HG03135 (cell line): ENCODE results near the gene SOAT2.

Experiments
- ATAC-seq: cut with Tn5 transposase; IDR thresholded peaks from one replicate; pipeline ENCODE4 v1.9.1; 2021; ENCODE audit warnings: mild to moderate bottlenecking, moderate library complexity; ENCODE audit not compliant: unreplicated experiment

Gene SOAT2

DNA sequence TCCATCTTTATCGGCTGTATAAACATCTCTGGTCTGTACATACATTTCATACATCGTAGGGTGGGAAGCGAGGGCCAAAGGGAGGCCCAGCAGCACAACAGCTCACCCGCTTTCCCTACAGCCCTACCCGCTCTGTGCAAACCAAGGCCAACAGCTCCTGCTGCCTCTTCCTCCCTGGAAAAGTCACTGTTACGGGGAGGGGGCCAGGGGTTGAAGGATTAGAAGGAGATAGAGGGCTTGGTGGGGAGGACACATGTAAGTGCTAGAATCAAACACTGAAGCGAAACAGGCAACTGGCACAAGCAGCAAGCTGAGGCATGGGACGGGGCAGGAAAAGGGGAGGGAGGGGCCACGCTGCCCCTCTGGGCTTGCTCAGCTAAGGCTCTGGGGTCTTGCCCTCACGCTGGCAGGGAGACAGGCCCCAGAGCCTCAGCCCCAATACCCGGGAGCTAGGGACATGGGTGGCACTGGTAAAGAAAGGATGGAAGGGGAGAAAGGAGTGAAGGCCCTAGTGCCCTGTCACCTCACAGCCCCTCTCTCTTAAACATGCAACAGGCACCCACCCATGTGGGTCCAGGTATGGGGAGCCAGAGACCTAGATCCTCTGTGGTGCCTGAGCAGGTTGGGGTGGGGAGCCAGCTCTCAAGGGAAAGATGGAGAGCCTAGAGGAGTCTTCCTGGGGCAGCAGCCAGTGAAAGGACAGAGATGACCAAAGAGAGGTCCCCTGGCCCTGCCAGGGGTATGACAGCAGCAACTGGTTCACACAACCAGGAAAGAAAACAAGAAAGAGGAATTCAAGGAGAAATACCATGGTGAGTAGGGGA, 38.5 kb upstream of the SOAT2 start:
- ATAC-seq, result no peak

DNA sequence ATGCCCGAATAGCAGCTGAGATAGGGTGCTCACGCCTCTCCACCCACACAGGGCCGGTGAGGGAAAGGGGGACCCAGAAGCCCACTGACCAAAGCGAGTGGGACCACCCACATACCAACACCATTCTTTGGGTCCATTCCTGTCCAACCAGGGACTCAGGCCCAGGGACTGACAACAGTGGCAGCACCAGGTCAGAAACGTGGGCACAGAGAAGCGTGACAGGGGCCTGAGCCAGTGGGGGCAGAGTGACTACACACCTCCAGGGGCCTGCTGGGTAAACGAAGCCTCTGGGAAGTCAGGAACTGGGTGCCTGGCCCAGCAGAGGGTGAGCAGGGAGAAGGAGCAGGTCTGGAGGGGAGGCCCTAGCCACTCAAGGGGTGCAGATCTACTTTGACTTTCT, 37.8 kb upstream of the SOAT2 start:
- no peak for ATAC-seq

DNA sequence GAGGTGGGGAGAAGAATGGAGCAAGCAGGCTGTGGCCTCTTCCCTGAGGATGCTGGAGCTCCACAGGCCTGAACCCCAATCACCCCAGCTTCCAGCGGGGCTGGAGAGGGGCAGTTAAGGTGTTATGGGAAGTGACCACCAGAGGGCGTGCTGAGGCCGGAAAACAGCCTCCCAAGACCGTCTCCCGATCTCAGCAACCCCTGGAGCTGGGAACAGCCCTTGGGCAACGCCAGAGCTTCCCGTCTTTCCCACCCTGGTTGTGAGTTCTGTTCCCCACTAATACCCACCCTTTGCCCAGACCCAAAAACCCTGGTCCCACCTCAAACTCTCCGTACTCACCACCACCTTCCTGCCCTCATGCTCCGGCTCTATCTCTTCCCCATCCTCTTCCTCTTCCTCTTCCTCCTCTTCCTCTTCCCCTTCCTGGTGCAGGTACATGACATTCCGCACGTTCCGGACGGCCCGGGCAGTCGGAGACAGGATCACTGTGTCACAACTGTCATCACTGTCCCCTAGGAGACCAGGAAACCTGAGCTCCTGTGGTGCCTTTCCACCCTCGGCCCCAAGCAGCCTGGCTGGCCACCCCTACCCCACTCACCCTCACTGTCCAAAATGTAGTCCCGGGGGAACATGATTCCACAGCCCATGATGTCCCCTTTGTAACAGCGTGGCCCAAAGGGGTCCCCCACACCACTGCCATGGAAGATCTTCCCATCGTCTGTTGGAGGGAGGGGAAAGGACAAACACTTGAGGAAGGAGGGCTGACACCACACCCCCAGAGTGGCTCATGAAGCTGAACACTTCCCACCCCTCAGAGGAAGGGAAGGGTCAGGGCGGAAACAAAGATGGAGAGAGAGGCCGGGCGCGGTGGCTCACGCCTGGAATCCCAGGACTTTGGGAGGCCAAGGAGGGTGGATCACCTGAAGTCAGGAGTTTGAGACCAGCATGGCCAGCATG, 37.0 kb upstream of the SOAT2 start:
- no peak for ATAC-seq

DNA sequence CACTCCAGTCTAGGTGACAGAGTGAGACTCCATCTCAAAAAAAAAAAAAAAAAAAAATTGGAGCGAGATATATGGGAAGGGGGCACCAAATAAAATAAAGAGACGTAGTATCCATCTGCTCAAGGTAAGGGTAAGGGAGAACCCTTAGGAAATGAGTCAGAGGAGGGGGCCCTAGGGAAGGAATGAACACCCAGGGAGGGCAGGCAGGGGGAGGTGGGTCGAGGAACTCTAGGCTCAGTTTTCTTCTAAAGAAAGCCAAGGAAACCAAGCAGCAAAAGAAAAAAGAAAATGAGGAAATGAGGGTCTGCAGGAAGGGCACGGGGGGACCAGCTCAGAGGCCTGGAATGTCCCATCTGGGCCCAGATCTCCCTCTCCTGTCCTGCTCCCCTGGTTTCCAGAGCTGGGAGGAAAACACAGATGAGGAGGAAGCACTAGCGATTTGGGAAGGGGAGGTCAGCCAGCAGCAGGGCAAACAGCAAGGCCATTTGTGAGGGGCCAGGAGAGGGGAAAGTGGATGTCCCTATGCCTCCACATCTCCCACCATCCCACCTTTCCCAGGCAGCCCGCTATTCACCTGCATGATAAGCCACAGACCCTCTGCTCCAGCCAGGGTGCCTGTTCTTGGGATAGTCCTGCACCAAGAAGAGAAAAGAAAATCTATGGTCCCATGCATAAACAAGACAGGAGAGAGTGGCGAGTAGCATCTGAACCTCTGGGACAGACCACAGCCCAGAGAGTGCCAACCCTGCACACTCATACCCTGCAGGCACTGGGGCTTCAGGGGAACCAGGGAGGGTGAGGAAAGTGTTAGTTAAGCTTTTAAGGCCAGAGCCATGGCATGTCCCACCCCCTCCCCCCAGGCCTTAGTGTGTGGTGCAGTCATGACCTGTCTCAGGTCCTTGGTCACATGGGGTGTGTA, 36.0 kb upstream of the SOAT2 start:
- no peak for ATAC-seq

DNA sequence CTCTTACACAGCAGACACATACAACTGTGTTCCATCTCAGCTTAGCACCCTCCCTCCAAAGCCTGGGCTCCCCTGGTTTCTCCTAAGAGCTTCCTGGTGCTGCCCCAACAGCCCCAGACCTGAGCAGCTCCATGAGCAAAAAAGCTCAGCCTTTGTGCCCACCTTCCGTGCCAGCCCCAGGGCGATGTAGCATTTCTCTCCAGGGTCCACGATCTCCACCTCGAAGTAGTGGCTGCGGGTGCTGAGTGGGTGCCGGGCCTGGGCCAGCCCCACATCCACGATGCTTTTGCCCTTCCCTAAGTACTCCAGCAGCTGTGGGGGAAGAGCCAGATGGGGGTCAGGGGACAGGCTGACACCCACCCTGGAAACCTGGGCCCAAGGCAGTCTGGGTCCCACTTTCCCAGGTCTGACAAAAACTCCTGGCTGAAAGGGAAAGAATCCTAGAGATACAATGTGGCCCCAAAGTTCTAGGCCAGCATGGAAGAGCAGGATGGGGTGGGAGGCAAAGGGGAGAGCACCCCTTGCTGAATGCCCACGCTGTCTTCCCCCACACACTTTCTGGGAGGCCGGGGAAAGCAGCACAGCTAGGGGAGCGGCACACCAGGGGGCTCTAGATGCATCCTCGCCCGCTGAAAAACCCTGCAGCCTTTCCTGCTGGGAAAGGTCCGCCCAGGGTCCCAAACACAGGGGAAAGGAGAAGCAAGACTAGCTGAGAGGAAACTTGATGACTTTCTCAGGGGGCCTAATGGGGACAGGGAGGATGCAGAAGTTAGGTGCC, 35.1 kb upstream of the SOAT2 start:
- no peak for ATAC-seq

DNA sequence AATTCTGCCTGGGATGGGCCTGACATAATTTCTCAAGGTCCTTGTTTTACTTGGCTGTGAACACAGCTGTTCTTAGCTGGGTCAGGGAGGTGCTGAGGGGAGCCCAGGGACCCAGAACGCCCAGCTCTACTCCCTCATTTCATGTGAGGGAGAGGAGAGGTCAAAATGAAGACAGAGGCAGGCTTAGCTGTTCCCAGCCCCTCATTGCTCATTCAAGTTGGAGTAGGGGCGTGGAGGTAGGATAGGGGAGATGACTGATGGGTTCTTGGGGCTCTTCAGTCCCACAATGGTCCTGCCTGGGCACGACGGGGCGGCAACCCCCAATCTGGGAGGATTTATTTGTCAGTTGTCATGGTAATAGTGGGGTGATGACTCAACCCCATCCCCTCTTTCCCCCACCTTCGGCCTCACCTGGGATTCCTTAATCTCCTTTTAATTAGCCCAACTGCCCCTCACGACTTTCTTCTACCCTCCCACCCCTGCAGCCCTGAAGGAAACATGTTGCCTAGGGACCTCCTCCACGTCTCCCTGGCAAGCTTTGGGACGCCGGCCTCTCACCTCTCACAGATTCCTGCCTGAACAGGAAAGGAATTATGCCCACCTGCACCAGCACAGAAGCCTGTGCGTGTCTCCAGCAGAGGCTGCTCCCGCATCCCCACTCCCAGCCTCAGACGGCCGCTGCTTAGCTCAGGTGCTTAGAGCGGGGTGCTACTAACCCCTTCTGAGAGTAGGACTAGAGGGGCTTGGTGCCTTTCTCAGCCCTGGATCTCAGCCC, 34.3 kb upstream of the SOAT2 start:
- ATAC-seq, result no peak

DNA sequence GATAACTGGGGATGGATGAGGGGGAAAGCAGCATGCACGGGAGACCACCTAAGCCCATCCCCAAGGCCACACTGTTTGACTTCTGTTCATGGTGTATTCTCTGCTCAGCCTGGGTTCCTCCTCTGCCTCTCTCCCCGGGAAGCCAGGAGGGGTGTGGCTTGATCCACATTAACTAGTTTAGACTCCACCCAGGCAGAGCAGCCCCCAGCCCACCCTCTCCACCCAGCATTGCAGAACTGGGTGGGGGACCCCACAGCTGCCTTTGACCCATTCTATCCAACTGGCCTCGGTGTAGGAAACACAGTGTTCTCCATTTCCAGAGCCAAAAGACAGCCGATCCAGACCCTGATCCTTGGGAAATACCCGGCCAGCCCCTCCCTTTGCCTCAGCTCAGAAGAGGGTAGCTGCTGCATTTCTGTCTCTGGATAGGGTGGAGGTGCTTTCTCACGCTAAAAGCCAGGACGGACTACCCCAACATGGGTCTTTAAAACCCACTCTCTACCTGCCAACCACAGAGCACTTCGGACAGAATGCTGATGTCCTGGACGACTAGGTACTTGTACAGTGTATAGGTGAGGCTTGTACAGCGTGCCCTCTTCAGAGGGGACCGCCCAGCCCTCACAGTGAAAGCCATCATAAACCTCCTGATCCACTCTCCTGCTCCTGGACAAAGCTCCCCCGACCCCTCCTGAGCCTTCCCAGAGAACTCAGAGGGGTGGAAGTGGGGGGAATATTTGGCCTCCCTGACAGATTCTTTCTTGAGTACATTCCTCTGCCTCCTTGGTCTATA, 33.5 kb upstream of the SOAT2 start:
- ATAC-seq, result no peak

DNA sequence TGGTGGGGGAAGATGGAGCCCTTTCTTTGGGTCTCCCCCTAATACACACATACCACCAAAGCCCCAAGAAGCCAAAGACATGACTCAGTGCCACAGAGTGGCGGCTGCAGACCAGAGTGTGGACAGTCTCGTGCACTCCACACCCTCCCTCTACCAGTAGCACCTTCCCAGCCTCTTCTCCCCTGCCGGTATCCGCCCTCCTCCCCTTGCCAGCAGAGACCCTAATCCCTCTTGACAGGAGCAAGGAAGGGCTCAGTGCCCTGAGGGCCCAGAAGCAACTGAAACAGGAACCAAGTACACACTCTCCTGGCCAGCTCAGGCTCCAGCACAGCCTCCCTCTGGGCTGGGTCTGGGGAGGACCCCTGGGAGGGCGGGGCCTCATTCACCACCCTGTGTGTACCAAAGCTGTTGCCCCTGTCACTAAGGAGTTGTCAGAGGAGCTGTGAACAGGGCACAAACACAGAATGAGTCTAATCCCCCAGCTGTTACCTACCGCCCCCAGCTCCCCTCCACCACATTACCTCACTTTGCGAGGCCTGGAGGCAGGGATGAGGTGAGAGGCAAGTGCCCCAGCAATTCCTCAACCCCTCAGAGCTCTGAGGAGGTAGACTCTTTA, 32.3 kb upstream of the SOAT2 start:
- ATAC-seq, result no peak

DNA sequence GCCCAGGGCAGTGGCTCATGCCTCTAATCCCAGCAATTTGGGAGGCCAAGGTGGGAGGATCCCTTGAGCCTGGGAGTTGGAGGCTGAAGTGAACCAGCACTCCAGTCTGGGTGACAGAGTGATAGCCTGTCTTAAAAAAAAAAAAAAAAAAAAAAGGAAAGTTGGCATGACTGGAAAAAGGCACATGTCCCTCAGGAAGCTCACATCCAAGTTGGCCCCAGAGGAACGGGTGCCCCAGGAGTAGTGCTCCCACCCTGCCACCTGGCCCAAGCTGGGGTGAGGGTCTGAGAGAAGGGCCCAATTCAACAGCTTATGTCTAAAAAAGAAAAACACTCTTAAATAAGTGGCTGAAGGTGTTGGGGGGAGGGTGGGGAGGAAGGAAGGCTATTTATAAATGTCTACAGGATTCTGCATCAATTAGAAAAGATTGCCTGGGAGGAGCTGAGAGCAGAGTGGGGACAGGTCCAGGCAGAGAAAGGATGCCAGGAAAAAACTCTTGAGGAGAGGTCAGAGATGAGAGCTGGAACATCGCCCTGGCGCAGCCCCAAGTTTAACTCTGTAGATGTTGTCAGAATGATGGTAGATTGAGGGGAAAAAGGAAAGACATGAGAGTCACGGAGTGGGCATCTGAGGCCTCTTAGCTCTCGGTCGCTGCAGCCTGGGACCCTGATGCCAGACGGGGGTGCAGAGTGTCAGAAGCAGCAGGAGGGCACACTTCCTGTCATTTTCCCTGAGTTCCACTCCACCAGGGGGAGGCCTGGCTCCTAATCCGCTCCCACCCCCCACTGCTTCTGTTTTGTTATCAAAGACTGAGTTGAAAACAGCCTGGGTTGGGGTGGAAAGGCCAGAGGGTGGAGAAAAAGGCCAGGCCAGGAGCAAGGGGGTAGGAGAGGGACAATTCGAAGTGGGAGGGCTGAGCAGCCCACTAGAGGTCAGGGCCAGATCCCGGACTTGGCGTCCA, 31.4 kb upstream of the SOAT2 start:
- ATAC-seq, result no peak

DNA sequence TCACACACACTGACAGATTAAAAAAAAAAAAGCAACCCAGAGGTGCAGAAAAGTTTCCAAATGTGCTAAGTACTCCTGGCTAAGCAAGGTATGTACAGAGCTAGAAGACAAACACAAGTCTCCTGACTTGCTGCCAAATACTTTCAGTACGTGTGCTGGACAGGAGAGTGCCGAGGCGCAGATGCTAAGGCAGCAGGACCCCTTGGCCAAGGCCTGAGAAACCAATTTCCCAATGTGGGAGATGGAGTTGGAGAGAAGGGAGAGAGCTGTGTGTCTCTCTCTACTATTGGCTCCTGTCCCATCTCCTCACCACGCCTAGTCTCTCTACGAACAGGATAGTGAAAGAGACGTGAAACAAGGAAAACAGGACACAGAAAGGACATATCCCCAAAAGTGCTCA, 29.4 kb upstream of the SOAT2 start:
- no peak for ATAC-seq

DNA sequence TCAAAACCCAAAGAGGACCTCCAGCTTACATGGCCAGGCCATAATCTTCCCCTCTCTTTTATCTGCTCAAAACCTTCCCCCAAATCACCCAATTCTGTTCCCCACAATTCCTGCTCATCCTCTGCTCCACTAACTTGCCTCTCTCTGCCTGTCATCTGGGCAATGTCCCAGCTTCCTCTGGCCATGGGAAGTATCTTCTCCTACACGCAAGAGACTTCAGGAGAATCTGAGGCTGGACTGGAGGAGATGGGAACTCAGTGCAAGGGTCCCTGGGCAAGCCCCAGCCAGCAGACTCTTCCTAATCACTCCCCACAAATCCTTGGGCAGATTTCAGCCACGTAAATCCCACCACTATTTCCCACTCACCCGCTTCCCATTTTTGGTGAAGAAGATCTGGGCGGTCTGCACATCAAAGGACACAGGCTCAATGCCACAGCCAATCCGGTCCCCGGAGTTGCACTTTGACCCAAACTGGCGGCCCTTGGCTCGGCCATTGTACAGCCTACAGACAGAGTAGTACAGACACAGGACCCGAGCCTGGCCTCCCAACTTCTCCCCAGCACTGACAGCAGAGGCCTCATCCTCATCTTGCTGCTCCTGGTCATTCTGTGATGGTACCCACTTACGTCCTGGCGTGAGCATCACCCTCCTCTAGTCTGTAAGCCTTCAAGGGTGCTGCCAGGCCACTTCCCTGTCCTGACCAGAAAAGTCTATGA, 28.8 kb upstream of the SOAT2 start:
- ATAC-seq, result no peak

DNA sequence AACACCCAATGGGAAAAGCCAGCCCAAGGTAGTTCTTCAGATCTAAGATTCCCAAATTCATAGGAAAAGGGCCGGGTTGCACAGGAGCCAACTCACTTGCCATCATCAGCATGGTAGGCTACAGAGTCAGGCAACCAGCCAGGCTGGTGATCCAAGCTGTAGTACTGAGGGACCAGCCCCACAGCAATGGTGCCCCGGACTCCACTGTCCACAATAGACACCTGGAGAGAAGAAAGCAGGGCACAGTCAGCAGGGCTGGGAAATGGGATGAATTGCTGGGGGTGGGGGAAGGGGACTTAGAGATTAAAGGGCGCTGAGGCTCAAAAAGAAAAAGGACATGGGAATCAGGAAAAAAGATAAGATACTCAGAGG, 28.3 kb upstream of the SOAT2 start:
- ATAC-seq, result no peak

DNA sequence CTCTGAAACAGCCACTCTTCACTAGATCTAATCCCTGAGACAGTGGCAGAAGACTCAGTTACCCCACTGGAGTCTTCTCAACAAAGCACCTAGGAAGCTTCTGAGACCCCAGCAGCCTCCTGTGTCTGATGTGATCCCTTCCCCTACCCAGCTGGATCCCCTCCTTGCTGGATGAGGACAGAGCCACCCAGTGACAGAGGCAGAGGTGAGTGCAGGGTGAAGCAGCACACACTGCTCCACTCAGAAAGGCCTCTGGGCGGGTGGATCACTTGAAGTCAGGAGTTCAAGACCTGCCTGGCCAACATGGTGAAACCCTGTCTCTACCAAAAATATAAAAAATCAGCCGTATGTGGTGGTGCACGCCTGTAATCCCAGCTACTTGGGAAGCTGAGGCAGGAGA, 26.8 kb upstream of the SOAT2 start:
- no peak for ATAC-seq

DNA sequence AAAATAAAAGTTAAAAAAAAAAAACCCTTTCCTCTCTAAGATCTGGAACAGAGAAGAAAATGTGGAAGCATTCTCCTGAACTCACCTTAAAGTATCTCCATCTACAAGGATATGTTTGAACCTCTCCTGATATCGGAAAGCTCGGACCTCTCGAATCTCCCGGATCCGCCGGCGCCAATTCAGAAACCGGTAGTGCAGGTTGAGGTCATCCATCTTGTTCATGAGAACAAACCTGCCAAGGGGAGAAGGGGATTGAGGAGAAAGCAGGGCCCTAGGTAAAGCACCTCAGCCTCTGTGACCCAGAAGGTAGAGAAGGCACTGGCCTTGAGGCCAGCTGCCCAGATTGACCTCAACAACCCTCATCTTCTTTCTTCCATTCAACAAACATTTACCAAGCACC, 26.3 kb upstream of the SOAT2 start:
- no peak for ATAC-seq

DNA sequence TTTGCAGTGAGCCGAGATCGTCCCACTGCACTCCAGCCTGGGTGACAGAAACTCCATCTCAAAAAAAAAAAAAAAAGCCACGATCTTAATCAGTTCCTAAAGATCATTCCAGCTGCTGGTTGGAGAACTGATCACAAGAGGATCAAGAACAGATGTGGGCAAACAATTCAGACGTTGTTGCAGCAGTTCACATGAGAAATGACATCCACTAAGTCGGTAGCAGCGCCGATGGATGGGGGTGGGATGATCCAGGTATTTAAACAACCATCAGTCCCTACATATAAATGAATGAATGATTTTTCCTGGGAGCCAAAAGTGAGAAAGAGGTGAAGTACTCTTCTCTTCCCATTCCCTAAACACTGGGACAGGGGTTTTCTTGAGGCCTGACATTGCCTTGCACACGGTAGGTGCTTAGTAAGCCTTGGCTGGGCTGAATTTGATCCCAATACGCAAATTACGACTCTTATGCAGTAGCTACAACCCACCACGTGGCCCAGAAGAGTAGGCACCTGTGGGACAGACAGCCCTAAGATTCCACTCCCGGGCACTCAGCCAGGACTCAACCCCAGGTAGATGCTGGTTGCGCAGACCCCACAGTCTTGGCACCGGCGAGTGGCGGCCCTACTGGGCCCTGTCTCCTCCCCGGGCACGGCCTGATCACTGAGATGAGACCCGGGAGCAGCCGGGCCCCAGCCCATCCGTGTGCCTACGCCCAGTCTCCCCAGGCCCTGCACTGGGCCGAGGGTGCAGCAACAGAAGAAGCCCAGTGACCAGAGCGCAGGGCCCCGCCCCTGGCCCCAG, 24.7 kb upstream of the SOAT2 start:
- ATAC-seq, result peak; percentile 9
